A375 (cell line): ENCODE measurements around the gene UQCRQ. TPM values are rescaled to one million over a fixed set of nuclear protein-coding genes. Genes with fewer than 3 reads are reported as not detected.

Experiments used
- small RNA-seq: library from RNA; depleted of rRNA; stranded (forward); fragments of <200 nt; gene quantifications from one replicate; pipeline ENCODE3, GENCODE V24; 2014
- total RNA-seq: library from RNA; depleted of rRNA; stranded (reverse); fragments of >200 nt; shearing (Covaris generic); gene quantifications from 2 replicates; pipeline ENCODE4 v1.2.3, GENCODE V29; 2014; rRNA removed

UQCRQ gene
- 325 and 380 TPM in 2 replicates for total RNA-seq

GRCh38 chr5:132866342-132867045 lies at the start of gene UQCRQ, which contains the start of gene GDF9:
Gene UQCRQ (plus strand): TSS chr5:132866642. CDS start chr5:132866882, 240 bp downstream.
Gene GDF9 (minus strand): TSS chr5:132866469. CDS start chr5:132864533, 1,936 bp downstream.

GRCh38 chr5:132830436-132831094 lies 35.9 kb upstream of the UQCRQ start, which contains the start of gene SHROOM1:
Gene SHROOM1 (minus strand): TSS chr5:132830647. CDS start chr5:132826140, 4,507 bp downstream.

GRCh38 chr5:132873119-132873929 lies 6.9 kb downstream of the UQCRQ start, which contains the start of gene LEAP2:
Gene LEAP2 (plus strand): TSS chr5:132873668. CDS start chr5:132873695, 27 bp downstream.

Small RNA genes within 50 kb of the gene (small RNA-seq; reads per million reads assigned to genes)
- gene RNA5SP192 = 0.38 reads per million

Other genes with a start within 250 kb of the UQCRQ start
- 0.42 TPM in 1 of 2 replicates, not detected in the other for gene IL13, start 208.5 kb upstream of the UQCRQ start, total RNA-seq
- gene IL4, start 192.7 kb upstream of the UQCRQ start, total RNA-seq = not detected in 2 replicates
- 8.1 and 10.6 TPM in 2 replicates for gene KIF3A, start 129.1 kb upstream of the UQCRQ start, total RNA-seq
- gene CCNI2, start 119.2 kb upstream of the UQCRQ start, total RNA-seq = 0.19 TPM in 1 of 2 replicates, not detected in the other
- gene SEPTIN8, start 89.4 kb upstream of the UQCRQ start, total RNA-seq = 33.8 and 36.1 TPM in 2 replicates
- 0.15 and 0.32 TPM in 2 replicates for gene SOWAHA, start 53.3 kb upstream of the UQCRQ start, total RNA-seq
- 9.9 and 14.4 TPM in 2 replicates for gene SHROOM1, start 36.0 kb upstream of the UQCRQ start, total RNA-seq
- 0.16 and 0.23 TPM in 2 replicates for gene GDF9, start 173 bp upstream of the UQCRQ start, total RNA-seq
- 0.11 TPM in 2 replicates for gene LEAP2, start 7.0 kb downstream of the UQCRQ start, total RNA-seq
- gene AFF4, start 97.0 kb downstream of the UQCRQ start, total RNA-seq = 31.7 and 34.9 TPM in 2 replicates
- gene ZCCHC10, start 159.9 kb downstream of the UQCRQ start, total RNA-seq = 7.7 and 9.5 TPM in 2 replicates
- gene HSPA4, start 185.4 kb downstream of the UQCRQ start, total RNA-seq = 86.9 and 114 TPM in 2 replicates